Panc1 (cell line): Measurements from ENCODE around the gene ANKRD60. TPM values are rescaled to one million over a fixed set of nuclear protein-coding genes. Genes with fewer than 3 reads are reported as not detected.

Experiments
- ATAC-seq: fragments of 200-7000 bp; cut with Tn5 transposase; 2 replicates; pipeline ENCODE4 v1.9.1; 2020; ENCODE audit warnings: mild to moderate bottlenecking, moderate library complexity
- BruUV-seq: library from RNA; stranded (reverse); fragments of 400-500 nt; replicated peaks from 2 replicates; lab custom pipeline; 2021; lab: Mats Ljungman, UMichigan
- CTCF ChIA-PET: fragments of 300-600 bp; sonication (Branson Sonifier 250); formaldehyde crosslinking; loops from one replicate; lab custom pipeline; 2022; ENCODE audit warnings: antibody characterized with exemption; lab: Charles Lee
- POLR2A ChIA-PET: fragments of 300-600 bp; sonication (Branson Sonifier 250); formaldehyde crosslinking; loops from one replicate; lab custom pipeline; 2022; ENCODE audit warnings: antibody characterized with exemption; lab: Charles Lee
- DNase-seq: peaks from one replicate; pipeline ENCODE4 v3.0.0-alpha.2; 2010; ENCODE audit warnings: low read depth, low spot score
- H3K27ac ChIP-seq: 2 replicates; pipeline ENCODE4 v1.5.1; 2011; ENCODE audit warnings: mild to moderate bottlenecking, low read length, inconsistent platforms
- H3K27me3 ChIP-seq: fragments of 200-500 bp; sonication (Bioruptor generic); 2 replicates; pipeline ENCODE4 v1.6.0; 2014; ENCODE audit warnings: low read length, inconsistent platforms; ENCODE audit not compliant: control insufficient read depth, insufficient read depth
- H3K36me3 ChIP-seq: fragments of 200-500 bp; sonication (Bioruptor generic); 2 replicates; pipeline ENCODE4 v1.5.1; 2014; ENCODE audit warnings: inconsistent platforms, mild to moderate bottlenecking, low read length, moderate library complexity; ENCODE audit not compliant: control insufficient read depth, insufficient read depth
- H3K4me1 ChIP-seq: 2 replicates; pipeline ENCODE4 v1.5.1; 2011; ENCODE audit warnings: inconsistent platforms, mild to moderate bottlenecking, low read length, moderate library complexity; ENCODE audit not compliant: control insufficient read depth, insufficient read depth
- H3K4me3 ChIP-seq, 2 experiments: 2 replicates each; pipeline ENCODE4 v1.5.1; 2011 to 2012; ENCODE audit warnings: low read depth in 2 of 2, low read length in 2 of 2, mild to moderate bottlenecking in 2 of 2, inconsistent platforms in 1 of 2, moderate library complexity in 1 of 2
- H3K9me3 ChIP-seq: fragments of 200-500 bp; sonication (Bioruptor generic); 2 replicates; pipeline ENCODE4 v1.5.1; 2014; ENCODE audit warnings: low read depth, mild to moderate bottlenecking, inconsistent platforms, low read length, moderate library complexity; ENCODE audit not compliant: control insufficient read depth, insufficient read depth
- POLR2AphosphoS5 ChIP-seq: IDR thresholded peaks from 2 replicates; pipeline ENCODE4 v1.6.1; 2012; ENCODE audit warnings: mild to moderate bottlenecking, low read depth, low read length, moderate library complexity
- SIN3A ChIP-seq: IDR thresholded peaks from 2 replicates; pipeline ENCODE4 v1.6.1; 2012; ENCODE audit warnings: low read depth, mild to moderate bottlenecking, low read length, moderate library complexity, borderline replicate concordance; ENCODE audit not compliant: insufficient read depth
- TCF7L2 ChIP-seq: IDR thresholded peaks from 2 replicates; pipeline ENCODE4 v1.6.1; 2011; ENCODE audit warnings: mild to moderate bottlenecking, low read depth, low read length, inconsistent platforms
- in situ Hi-C: cut with HindIII; loops from 2 replicates; pipeline ENCODE4 v1.10.0; 2016; ENCODE audit warnings: low sequenced_read_pairs, low pct_unique_long_range_greater_than_20kb
- intact Hi-C: fragments of 100-400 bp; cut with micrococcal nuclease; formaldehyde crosslinking; loops from one replicate; pipeline ENCODE4 v1.10.0; 2022; ENCODE audit not compliant: unreplicated experiment
- total RNA-seq: library from RNA; stranded (reverse); gene quantifications from one replicate; pipeline ENCODE4 v1.2.1, GENCODE V29; 2021; ENCODE audit not compliant: unreplicated experiment
- TF ChIP-seq, protein P1 (sequence below), 2 experiments: IDR thresholded peaks; 2 replicates each; pipeline ENCODE4 v1.6.1; 2011 to 2012; ENCODE audit warnings: low read depth in 2 of 2, control low read depth in 1 of 2, low read length in 1 of 2, mild to moderate bottlenecking in 1 of 2, moderate library complexity in 1 of 2; ENCODE audit not compliant: insufficient read depth in 1 of 2
- TF ChIP-seq, protein P2 (sequence below): fragments of 450-650 bp; IDR thresholded peaks from 2 replicates; pipeline ENCODE4 v1.5.1; 2017; ENCODE audit warnings: mild to moderate bottlenecking

ANKRD60 gene
- total RNA-seq, 1 experiment from 2014 or later = not detected

DNA sequence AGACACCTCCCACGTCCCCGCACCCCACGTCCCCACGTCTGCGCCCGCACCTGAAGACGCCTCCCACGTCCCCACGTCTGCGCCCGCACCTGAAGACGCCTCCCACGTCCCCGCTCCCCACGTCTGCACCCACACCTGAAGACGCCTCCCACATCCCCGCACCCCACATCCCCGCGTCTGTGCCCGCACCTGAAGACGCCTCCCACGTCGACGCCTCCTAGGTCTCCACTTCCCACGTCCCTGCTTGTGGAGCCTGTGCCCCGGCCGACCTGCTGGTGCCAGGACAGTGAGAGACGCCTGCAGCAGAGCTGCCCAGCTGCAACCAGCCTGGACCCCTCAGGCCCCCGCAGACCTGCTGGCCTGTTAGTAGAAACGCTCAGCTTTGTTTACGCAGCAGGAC, 22.6 kb downstream of the ANKRD60 start:
- Histone ChIP-seq H3K27ac (no peak overlapping the region), H3K4me1 (no peaks in the 10 kb centered on the region), H3K27me3 (no peaks in the 10 kb centered on the region), H3K36me3 (no peaks in the 10 kb centered on the region), H3K4me3 (no peak overlapping the region), H3K9me3 (no peaks in the 10 kb centered on the region)
- intact Hi-C loops = no loop called here
- DNase-seq (no peak), ATAC-seq (no peak)
- CTCF ChIA-PET = no interaction called here
- TF ChIP-seq, protein P1, sequence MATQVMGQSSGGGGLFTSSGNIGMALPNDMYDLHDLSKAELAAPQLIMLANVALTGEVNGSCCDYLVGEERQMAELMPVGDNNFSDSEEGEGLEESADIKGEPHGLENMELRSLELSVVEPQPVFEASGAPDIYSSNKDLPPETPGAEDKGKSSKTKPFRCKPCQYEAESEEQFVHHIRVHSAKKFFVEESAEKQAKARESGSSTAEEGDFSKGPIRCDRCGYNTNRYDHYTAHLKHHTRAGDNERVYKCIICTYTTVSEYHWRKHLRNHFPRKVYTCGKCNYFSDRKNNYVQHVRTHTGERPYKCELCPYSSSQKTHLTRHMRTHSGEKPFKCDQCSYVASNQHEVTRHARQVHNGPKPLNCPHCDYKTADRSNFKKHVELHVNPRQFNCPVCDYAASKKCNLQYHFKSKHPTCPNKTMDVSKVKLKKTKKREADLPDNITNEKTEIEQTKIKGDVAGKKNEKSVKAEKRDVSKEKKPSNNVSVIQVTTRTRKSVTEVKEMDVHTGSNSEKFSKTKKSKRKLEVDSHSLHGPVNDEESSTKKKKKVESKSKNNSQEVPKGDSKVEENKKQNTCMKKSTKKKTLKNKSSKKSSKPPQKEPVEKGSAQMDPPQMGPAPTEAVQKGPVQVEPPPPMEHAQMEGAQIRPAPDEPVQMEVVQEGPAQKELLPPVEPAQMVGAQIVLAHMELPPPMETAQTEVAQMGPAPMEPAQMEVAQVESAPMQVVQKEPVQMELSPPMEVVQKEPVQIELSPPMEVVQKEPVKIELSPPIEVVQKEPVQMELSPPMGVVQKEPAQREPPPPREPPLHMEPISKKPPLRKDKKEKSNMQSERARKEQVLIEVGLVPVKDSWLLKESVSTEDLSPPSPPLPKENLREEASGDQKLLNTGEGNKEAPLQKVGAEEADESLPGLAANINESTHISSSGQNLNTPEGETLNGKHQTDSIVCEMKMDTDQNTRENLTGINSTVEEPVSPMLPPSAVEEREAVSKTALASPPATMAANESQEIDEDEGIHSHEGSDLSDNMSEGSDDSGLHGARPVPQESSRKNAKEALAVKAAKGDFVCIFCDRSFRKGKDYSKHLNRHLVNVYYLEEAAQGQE (IDR thresholded peaks at IDR 0.05; ENCODE audit: insufficient read depth in 1 of 2, low read depth in 2 of 2, low read length in 1 of 2) = no peak
- no peak for TF ChIP-seq TCF7L2
- no peak for TF ChIP-seq POLR2AphosphoS5
- TF ChIP-seq SIN3A = no peak
- TF ChIP-seq, protein P2, sequence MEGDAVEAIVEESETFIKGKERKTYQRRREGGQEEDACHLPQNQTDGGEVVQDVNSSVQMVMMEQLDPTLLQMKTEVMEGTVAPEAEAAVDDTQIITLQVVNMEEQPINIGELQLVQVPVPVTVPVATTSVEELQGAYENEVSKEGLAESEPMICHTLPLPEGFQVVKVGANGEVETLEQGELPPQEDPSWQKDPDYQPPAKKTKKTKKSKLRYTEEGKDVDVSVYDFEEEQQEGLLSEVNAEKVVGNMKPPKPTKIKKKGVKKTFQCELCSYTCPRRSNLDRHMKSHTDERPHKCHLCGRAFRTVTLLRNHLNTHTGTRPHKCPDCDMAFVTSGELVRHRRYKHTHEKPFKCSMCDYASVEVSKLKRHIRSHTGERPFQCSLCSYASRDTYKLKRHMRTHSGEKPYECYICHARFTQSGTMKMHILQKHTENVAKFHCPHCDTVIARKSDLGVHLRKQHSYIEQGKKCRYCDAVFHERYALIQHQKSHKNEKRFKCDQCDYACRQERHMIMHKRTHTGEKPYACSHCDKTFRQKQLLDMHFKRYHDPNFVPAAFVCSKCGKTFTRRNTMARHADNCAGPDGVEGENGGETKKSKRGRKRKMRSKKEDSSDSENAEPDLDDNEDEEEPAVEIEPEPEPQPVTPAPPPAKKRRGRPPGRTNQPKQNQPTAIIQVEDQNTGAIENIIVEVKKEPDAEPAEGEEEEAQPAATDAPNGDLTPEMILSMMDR = no peak
- POLR2A ChIA-PET = no interaction called here
- no TSS peak for BruUV-seq
- in situ Hi-C loops = no loop called here

DNA sequence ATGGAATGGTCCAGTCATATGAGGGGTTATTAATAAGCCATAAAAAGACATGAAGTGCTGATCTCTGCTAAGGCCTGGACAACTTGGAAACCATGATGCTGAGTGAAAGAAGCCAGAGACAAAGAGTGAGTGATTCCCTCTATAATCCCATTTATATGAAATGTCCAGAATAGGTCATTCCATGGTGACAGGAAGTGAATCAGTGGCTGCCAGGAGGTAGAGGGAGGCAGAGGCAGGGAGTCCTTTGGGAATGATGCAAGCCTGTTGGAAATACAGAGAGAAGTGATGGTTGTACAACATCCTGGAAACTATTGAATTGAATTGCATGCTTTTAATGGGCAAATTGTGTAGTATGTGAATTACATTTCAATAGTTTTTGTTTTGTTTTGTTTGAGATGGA, 26.4 kb downstream of the ANKRD60 start:
- no peak for DNase-seq
- no TSS peak for BruUV-seq
- POLR2A ChIA-PET = no interaction called here

More for the DNA sequence above, 26.4 kb downstream of the ANKRD60 start:
- H3K9me3 ChIP-seq = no peaks in the 10 kb centered on the region
- H3K36me3 ChIP-seq = no peaks in the 10 kb centered on the region
- no peak overlapping the region for H3K4me3 ChIP-seq
- no peaks in the 10 kb centered on the region for H3K27me3 ChIP-seq
- no peaks in the 10 kb centered on the region for H3K4me1 ChIP-seq
- TF ChIP-seq SIN3A (no peak), POLR2AphosphoS5 (no peak), TCF7L2 (no peak)
- TF ChIP-seq, protein P2 = no peak
- TF ChIP-seq, protein P1 (IDR thresholded peaks at IDR 0.05; ENCODE audit: insufficient read depth in 1 of 2, low read depth in 2 of 2, low read length in 1 of 2) = no peak
- in situ Hi-C loops (no loop called here), intact Hi-C loops (no loop called here)
- ATAC-seq = no peak
- no peak overlapping the region for H3K27ac ChIP-seq
- CTCF ChIA-PET = no interaction called here
